WERI-Rb-1 (cell line): ENCODE results near the gene CHST15.

Experiments
- DNase-seq: peaks from one replicate; pipeline ENCODE4 v3.0.0-alpha.2; 2020
- H3K27ac ChIP-seq: fragments of 250-450 bp; sonication (Bioruptor Pico); 2 replicates; pipeline ENCODE4 v1.5.1; 2020; ENCODE audit warnings: mild to moderate bottlenecking, moderate library complexity
- H3K27me3 ChIP-seq: fragments of 250-450 bp; sonication (Bioruptor Pico); 2 replicates; pipeline ENCODE4 v1.5.1; 2021; ENCODE audit warnings: mild to moderate bottlenecking, low read depth, moderate library complexity; ENCODE audit not compliant: insufficient read depth, severe bottlenecking
- H3K36me3 ChIP-seq: fragments of 250-450 bp; sonication (Bioruptor Pico); 2 replicates; pipeline ENCODE4 v1.5.1; 2020; ENCODE audit warnings: mild to moderate bottlenecking, moderate library complexity
- H3K4me3 ChIP-seq: 2 replicates; pipeline ENCODE4 v1.5.1; 2011; ENCODE audit warnings: low read depth, mild to moderate bottlenecking, control low read depth, low read length
- H3K9me3 ChIP-seq: fragments of 250-450 bp; sonication (Bioruptor Pico); 2 replicates; pipeline ENCODE4 v1.5.1; 2021; ENCODE audit warnings: mild to moderate bottlenecking, moderate library complexity; ENCODE audit not compliant: severe bottlenecking
- CTCF ChIP-seq: IDR thresholded peaks from 2 replicates; pipeline ENCODE4 v1.5.1; 2011; ENCODE audit warnings: low read depth, mild to moderate bottlenecking, control low read depth, inconsistent platforms, low read length

The CHST15 gene

DNA sequence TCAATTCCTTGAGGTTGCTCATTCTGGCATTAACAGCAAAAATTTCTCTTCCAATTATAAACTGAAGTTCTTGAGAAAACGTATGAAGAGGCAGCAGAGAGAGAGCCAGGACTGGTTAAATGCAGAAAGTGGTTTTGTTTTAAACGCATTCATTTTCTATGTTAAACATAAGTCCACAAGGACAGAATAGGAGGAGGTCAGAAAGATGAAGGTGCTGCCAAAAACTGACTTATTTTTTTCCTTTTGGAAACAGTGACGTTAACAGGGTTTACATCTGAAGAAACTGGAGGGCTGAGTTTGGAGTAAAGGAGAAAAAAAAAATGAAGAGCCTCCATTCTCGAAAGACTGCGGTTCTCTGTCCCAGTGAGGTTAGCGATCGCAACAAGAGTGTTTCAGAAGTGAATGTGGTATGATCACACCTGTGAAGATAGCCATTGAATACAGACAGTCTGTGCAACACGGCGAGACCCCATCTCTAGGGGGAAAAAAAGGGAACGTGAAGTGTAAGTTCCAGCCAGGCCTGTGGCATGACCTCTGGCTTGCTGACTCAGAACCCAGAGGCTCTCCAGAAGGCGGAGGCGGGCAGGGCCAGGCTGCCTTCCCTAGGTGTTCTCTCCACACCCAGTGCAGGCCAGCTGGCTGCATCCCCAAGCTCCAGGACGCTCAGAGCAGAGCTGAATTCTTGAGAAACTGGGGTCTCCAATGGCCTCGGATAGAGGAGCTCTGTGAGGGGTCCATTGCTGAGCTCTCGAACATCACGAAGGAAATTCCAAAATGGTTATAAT is 84.0 kb downstream of the CHST15 start:
- DNase-seq: no peak
- TF ChIP-seq CTCF: no peak
- Histone ChIP-seq H3K36me3 (no peaks in the 10 kb centered on the region), H3K27ac (no peak overlapping the region), H3K27me3 (no peaks in the 10 kb centered on the region), H3K9me3 (no peaks in the 10 kb centered on the region), H3K4me3 (no peak overlapping the region)

DNA sequence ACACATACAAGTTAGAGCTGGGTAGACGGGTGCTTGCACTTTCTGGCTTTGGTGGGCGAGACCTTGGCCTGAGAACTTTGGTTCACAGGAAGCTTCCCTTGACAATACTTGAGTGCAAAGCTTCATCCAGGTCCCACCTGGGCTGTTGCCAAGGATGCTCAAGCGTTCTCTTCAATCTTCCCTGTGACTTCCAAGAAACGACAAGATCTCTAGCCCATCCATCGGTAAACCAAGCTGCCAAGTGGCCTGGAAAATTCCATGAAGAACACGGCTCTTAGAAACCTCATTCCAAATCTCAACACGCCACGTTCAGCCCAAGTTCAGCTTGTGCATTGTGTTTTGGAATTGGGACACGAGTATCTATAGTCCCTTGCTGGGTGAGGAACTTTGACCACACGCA is 84.7 kb downstream of the CHST15 start:
- no peak for DNase-seq
- TF ChIP-seq CTCF: no peak
- H3K27ac ChIP-seq: no peak overlapping the region
- no peaks in the 10 kb centered on the region for H3K36me3 ChIP-seq
- no peaks in the 10 kb centered on the region for H3K27me3 ChIP-seq
- H3K9me3 ChIP-seq: no peaks in the 10 kb centered on the region
- H3K4me3 ChIP-seq: no peak overlapping the region

- no peak for TF ChIP-seq CTCF
Observed at GRCh38 chr10:124008187-124008586, 85.2 kb downstream of the CHST15 start.

DNA sequence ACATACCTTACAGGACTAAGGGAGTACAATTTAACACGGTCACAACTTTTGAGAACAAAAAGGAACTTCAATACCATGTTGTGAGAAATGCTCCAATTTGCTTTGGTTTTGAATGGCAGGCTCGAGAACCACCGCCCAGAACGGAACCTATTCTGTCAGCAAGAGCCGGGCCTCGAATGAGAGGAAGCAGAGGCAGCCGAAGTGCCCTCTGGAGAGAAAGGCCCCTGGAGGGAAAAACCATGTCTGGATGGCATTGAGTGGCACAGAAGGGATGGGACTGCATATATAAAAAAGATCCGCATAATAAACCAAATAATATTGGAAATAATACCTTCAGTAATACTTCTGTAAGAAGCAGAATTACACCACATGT is 85.6 kb downstream of the CHST15 start:
- H3K27ac ChIP-seq: no peak overlapping the region
- no peak for TF ChIP-seq CTCF
- H3K36me3 ChIP-seq: no peaks in the 10 kb centered on the region
- no peak overlapping the region for H3K4me3 ChIP-seq
- no peaks in the 10 kb centered on the region for H3K27me3 ChIP-seq
- no peaks in the 10 kb centered on the region for H3K9me3 ChIP-seq
- DNase-seq: no peak

More at GRCh38 chr10:124008187-124008586, 85.2 kb downstream of the CHST15 start:
- no peak for DNase-seq
- H3K4me3 ChIP-seq: no peak overlapping the region
- no peaks in the 10 kb centered on the region for H3K9me3 ChIP-seq
- no peak overlapping the region for H3K27ac ChIP-seq
- no peaks in the 10 kb centered on the region for H3K36me3 ChIP-seq
- H3K27me3 ChIP-seq: no peaks in the 10 kb centered on the region

DNA sequence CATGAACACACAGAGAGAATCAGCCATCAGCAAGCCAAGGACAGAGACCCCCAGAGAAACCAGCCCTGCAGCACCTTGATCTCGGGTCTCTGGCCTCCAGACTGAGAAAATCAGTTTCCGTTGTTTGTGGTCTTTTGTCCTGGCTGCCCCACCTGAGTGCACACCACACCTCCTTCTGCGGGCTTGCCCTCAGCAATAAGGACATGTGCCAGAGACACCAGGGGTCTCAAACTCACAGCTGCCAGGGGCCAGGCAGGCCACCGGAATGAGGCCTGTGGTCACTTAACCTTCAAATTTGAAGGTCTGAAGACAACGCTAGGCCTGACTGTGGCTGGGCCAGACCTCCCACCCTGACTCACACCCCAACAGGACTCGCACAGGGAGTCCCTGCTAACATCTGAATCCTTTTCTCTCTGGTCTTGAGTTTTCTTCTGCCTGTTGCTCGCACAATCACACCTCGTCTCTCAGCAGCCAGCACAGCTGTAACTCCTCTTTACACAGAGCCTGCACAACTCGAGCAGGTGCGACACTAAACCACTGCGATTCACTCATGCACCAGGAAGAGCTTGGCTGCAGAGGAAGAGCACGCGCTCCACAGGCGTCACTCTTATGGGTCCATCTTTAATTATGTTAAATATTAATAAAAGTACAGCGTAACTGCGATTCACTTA is 86.2 kb downstream of the CHST15 start:
- no peak for DNase-seq
- Histone ChIP-seq H3K4me3 (no peak overlapping the region), H3K27me3 (no peaks in the 10 kb centered on the region), H3K36me3 (no peaks in the 10 kb centered on the region), H3K9me3 (no peaks in the 10 kb centered on the region), H3K27ac (no peak overlapping the region)
- no peak for TF ChIP-seq CTCF

DNA sequence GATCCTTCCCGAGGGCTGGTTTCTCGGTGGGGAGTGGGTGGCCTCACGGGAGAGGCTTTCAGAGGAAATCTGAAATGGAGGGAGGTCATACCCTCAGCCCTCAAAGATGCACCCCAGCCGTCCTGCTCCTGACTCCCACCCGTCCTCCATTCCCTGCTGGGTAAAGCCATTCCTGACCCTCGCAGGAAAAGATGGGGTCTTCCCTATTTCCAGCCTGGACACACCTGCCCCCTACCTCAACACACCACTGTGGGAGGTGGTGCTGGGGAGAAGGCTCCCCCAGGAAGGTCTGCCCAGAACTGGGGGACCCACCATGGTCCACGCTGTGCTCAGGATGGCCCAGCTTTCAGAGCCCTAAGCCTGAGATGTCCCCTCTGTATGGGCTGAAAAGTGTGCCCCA is 86.9 kb downstream of the CHST15 start:
- H3K27me3 ChIP-seq: no peaks in the 10 kb centered on the region
- TF ChIP-seq CTCF: no peak
- no peak overlapping the region for H3K27ac ChIP-seq
- H3K9me3 ChIP-seq: no peaks in the 10 kb centered on the region
- DNase-seq: no peak
- no peaks in the 10 kb centered on the region for H3K36me3 ChIP-seq
- no peak overlapping the region for H3K4me3 ChIP-seq
